Suppressor macrophage (primary cell): ENCODE measurements around the gene MYO7B.
"Not testable (repeated sequence)": the region's sequence is repeated elsewhere in the genome, so short reads cannot be mapped to it uniquely, and the experiment has no call there.

Experiments used
- DNase-seq, 4 experiments: peaks; one replicate each; pipeline ENCODE4 v3.0.0-alpha.2; 2020 to 2022

MYO7B gene

GRCh38 chr2:127524198-127524834 lies 11.2 kb upstream of the MYO7B start:
- not testable (repeated sequence) for DNase-seq

DNA sequence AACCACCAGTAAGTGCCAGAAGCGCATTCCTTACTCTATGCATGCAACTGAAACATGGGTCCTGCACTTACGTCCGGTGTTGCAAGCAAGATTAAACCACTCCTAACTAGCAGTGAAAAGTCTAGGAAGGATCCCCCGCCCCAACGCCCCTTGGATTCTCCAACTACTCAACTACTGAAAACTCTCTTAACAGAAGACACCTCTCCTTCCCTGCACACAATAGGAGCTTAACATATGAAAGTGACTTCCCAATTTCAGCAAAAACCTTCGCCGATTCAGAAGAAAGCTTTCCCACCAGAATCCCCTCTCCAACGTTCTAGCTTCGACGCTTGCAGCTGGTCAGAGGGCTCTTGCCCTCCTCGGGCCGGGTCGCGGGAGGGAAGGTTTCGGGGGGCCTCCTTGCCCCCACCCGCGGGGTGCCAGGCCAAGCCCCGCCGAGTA lies 9.8 kb upstream of the MYO7B start:
- DNase-seq, result peak; percentile 19 to 47 (median 30)

GRCh38 chr2:127526132-127527000 lies 9.1 kb upstream of the MYO7B start, which contains the start of gene IWS1:
TSS of gene IWS1 (minus strand) at chr2:127526489. CDS start at chr2:127526208, 281 bp downstream.
- peak; percentile 98 to 99 (median 98) for DNase-seq

DNA sequence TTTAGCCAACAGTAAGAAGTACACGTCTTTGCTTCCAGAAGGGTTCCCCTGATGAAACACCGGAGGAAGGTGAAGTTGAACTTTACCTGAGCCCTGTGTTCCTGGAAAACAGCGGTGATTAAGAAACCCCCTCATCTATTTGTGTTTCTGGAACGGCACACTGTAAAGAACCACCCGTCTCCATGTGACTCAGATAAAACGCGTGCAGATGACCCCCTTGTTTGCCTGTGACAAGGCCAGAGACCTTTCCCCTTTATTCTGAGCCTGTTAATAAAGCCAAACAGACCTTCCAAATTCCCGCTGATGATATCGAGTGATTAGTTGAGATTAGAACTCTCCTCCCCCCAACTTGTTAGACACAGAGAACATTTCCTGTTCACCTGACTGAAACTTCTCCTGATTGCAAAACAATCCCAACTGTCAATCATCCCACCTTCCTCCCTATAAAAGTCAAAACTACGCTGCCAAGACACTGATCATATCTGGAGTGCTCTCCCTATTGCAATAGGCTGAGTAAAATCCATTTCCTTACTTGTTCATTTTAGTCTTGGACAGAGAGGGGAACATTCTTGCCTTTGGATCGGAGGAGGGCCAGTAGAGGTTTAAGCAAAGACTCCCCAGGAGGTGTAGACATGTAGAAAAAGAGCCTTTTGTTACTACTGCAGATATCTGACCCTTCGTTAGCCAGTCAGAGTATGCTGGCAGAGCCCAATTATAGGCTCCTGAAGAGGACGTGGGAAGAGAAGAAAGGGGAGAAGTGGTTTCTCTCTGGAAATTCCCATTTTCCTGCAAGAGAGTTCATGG lies 8.3 kb upstream of the MYO7B start:
- DNase-seq, result peak in 1 of 4 experiments; percentile 31

DNA sequence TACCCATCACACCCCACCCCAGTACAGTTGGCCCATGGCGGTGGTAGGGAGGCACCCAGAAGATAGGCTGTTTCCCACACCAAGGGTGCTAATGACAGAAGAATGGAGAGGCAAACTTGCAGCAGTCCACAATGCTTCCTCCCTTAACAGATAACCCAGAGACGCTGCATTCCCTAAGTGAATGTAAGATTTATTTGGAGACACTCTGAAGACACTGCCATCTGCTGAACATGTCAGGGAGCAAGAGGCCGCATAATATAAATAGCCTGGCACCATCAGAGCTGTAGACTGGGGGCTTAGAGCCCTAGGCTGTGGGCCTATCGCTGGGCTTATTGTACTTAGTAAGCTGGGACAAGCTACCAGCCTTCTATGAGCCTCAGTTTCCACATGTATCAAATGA lies 7.0 kb upstream of the MYO7B start:
- no peak for DNase-seq

- DNase-seq, result not testable (repeated sequence)
These were observed 6.1 kb upstream of the MYO7B start for GRCh38 chr2:127529416-127529815.

GRCh38 chr2:127530245-127531140 lies 5.0 kb upstream of the MYO7B start:
- DNase-seq, result no peak

GRCh38 chr2:127531221-127531648 lies 4.2 kb upstream of the MYO7B start:
- no peak for DNase-seq

DNA sequence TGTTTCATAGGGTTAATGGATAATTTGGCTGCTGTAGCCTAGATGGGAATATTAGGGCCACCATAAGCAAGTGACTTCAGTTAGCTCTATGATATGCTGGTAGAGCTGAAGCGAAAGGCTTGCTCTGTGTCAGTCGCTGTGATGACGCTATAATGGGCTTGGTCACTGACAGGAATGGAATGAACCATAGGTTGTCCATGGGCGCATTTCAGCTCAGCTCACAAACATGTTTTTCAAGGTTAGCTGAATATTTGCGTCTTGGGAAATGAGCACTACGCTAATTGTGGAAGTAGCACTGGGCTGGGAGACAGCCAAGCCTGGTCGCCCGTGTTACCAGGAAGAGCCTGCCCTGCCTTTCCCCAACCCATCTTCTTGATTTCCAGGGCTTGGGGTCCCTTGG lies 3.2 kb upstream of the MYO7B start:
- DNase-seq, result no peak

- DNase-seq, result no peak
These were observed 435 bp downstream of the MYO7B start for GRCh38 chr2:127535918-127536317.

DNA sequence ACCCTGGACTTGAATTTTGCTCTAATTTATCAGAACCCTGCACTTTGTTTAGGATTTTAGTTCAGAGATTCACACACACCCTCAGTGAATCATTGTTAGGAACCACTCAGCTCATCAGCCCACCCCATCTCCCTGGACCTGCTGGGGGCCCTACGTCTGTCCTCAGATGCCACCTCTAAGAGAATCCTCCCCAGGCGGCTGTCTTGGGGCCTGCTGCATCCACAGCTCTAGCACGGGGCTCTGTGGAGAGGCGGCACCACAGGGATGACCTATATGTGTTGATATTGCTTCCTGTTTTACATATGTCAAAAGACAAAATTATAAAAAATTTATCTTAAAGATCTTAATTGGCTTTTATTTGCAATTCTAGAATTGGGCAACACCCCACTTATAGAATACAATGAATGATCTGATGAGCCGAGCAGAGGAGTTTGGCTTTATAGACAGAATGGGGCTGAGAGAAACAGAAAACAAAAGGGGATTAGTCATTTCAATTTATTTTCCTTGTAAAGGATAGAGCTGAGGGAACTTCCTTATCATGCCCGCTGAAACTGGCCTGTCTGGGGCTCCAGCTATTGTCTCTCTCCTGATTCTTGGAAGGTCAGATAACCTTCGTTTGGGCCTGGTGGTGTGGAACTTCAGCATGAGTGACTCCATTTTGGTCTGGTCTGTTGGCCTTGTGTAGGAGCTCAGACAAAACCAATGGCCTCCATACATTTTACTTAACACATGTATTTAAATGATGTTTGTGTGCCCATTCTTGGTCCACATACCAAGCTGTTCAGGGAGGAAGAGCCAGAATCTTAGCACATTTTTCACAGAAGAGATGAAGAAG lies 1.4 kb downstream of the MYO7B start:
- no peak for DNase-seq

GRCh38 chr2:127537644-127538043 lies 2.2 kb downstream of the MYO7B start:
- DNase-seq, result no peak

DNA sequence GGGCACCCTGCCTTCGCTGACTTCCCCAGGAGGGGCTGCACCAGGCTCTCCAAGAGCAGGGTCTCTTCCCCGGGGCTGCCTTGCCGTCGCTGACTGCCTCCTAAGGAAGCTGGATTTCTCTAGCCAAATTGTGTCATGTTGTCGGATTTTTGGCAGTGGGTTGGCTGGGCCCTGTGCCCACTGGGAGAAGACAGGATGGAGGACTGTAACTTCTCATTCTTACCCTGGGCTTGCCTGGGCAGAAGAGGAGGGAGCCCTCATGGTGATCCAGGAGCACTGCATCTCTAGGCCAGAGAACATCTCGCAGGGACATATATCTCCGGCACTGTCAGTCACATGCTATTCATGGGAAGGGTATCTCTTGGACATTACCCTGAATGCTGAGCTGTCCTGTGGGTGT lies 6.3 kb downstream of the MYO7B start:
- DNase-seq, result no peak

GRCh38 chr2:127542231-127542630 lies 6.7 kb downstream of the MYO7B start:
- DNase-seq, result no peak

DNA sequence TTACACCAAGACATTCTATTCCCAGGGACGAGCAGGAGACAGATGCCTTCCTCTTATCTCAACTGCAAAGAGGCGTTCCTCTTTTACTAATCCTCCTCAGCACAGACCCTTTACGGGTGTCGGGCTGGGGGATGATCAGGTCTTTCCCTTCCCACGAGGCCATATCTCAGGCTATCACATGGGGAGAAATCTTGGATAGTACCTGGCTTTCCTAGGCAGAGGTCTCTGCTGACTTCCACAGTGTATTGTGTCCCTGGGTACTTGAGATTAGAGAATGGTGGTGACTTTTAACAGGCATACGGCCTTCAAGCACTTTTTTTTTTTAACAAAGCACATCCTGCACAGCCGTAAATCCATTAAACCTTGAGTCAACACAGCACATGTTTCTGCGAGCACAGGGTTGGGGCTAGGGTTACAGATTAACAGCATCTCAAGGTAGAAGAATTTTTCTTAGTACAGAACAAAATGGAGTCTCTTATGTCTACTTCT lies 7.6 kb downstream of the MYO7B start:
- DNase-seq, result not testable (repeated sequence)

DNA sequence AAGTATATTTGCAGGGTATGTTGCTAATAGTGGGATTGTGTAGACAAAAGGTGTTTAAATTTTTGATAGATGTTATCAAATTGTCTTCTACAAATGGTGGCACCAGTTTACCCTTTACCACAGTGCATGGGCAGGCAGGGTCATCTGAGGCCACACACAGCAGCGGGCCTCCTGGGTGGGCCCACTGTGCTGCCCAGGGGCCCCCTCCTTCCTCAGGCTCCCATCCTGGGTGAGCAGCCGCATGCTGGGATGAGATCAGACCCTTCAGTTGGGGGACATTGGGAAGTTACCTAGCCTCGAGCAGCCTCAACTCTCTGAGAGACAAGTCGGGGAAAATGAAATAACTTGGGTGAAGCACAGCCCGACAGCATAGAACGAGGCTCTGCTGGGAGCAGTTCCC lies 9.7 kb downstream of the MYO7B start:
- no peak for DNase-seq

- DNase-seq, result no peak
These were observed 10.3 kb downstream of the MYO7B start for GRCh38 chr2:127545796-127546195.

- no peak for DNase-seq
These were observed 11.3 kb downstream of the MYO7B start for GRCh38 chr2:127546797-127547196.

GRCh38 chr2:127551221-127551930 lies 15.9 kb downstream of the MYO7B start:
- no peak for DNase-seq

DNA sequence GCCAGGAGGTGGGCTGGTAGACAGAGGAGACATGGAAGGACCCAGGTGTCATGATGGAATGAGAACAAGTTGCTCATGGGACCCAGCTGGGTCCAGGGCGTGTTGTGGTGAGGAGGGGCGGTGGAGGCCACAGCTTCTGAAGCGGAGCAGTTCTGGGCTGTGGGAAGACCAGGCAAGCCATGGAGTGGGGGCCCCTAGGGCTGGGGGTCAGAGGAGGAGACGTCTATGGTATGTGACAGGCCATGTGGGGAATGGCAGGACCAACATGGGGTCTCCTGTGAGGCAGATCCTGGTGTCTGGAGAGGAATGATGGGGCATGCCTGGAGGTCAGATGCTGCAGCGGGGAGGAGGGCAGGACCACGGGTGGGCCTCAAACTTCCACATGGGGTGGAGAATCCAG lies 16.9 kb downstream of the MYO7B start:
- DNase-seq, result no peak
